ENCODE data around the gene AGAP4. TPM values are rescaled to one million over a fixed set of nuclear protein-coding genes. Genes with fewer than 3 reads are reported as not detected.
"Not testable (repeated sequence)": the region's sequence is repeated elsewhere in the genome, so short reads cannot be mapped to it uniquely, and the experiment has no call there.

Gene AGAP4
- total RNA-seq, 2 experiments from 2014 or later: 20.7 to 22.0 TPM

- H3K4me3 Mint-ChIP-seq; H3K9me3 Mint-ChIP-seq (ENCODE audit: low read depth); ATAC-seq; H3K27me3 Mint-ChIP-seq; H3K36me3 Mint-ChIP-seq; DNase-seq; CTCF ChIA-PET; H3K27ac Mint-ChIP-seq; H3K4me1 Mint-ChIP-seq: not testable (repeated sequence)
Measured at GRCh38 chr10:45814146-45814545, 33.2 kb downstream of the AGAP4 start.

GRCh38 chr10:45812959-45813358 is 34.3 kb downstream of the AGAP4 start:
- H3K4me1 Mint-ChIP-seq; H3K27ac Mint-ChIP-seq; DNase-seq; CTCF ChIA-PET; H3K36me3 Mint-ChIP-seq; ATAC-seq; H3K4me3 Mint-ChIP-seq; H3K9me3 Mint-ChIP-seq (ENCODE audit: low read depth); H3K27me3 Mint-ChIP-seq: not testable (repeated sequence)

DNA sequence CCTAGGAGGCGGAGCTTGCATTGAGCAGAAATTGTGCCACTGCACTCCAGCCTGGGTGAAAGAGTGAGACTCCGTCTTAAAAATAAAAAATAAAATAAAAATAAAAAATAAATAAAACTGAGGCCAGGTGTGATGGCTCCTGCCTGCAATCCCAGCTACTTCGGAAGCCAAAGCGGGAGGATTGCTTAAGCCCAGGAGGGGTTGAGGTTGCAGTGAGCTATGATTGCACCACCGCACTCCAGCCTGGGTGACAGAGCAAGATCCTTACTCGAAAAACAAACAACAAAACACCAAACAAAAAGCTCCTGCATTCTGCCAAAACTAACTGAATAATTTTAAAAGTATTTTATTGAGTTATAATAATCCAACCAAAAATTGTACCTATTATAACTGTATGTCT is 36.2 kb downstream of the AGAP4 start:
- H3K9me3 Mint-ChIP-seq (ENCODE audit: low read depth): no peaks in the 10 kb centered on the region
- no peak for ATAC-seq

GRCh38 chr10:45809837-45810236 is 37.5 kb downstream of the AGAP4 start:
- Mint-ChIP-seq H3K4me1 (no peaks in the 10 kb centered on the region), H3K9me3 (ENCODE audit: low read depth) (no peaks in the 10 kb centered on the region), H3K36me3 (no peaks in the 10 kb centered on the region), H3K27me3 (peaks cover 9% of the 10 kb centered on the region), H3K27ac (no peak overlapping the region), H3K4me3 (no peak overlapping the region)
- CTCF ChIA-PET: no interaction called here
- DNase-seq: no peak
- no peak for ATAC-seq

More for the DNA sequence above, 36.2 kb downstream of the AGAP4 start:
- CTCF ChIA-PET: no interaction called here
- H3K27ac Mint-ChIP-seq: no peak overlapping the region
- H3K36me3 Mint-ChIP-seq: no peaks in the 10 kb centered on the region
- peaks cover 9% of the 10 kb centered on the region for H3K27me3 Mint-ChIP-seq
- DNase-seq: no peak
- no peaks in the 10 kb centered on the region for H3K4me1 Mint-ChIP-seq
- H3K4me3 Mint-ChIP-seq: no peak overlapping the region

- H3K36me3 Mint-ChIP-seq, H3K27ac Mint-ChIP-seq: not testable (repeated sequence)
- peaks cover 11% of the 10 kb centered on the region for H3K4me1 Mint-ChIP-seq
Measured at GRCh38 chr10:45804996-45805395, 42.3 kb downstream of the AGAP4 start.

GRCh38 chr10:45803060-45804010 is 44.0 kb downstream of the AGAP4 start:
- CTCF ChIA-PET; H3K27ac Mint-ChIP-seq; H3K36me3 Mint-ChIP-seq; H3K4me3 Mint-ChIP-seq; ATAC-seq; DNase-seq; H3K9me3 Mint-ChIP-seq (ENCODE audit: low read depth): not testable (repeated sequence)
- peaks cover 11% of the 10 kb centered on the region for H3K4me1 Mint-ChIP-seq
- H3K27me3 Mint-ChIP-seq: peaks cover 12% of the 10 kb centered on the region

More at GRCh38 chr10:45804996-45805395, 42.3 kb downstream of the AGAP4 start:
- DNase-seq; ATAC-seq; H3K4me3 Mint-ChIP-seq; H3K9me3 Mint-ChIP-seq (ENCODE audit: low read depth); CTCF ChIA-PET: not testable (repeated sequence)
- H3K27me3 Mint-ChIP-seq: peaks cover 12% of the 10 kb centered on the region

GRCh38 chr10:45794761-45795160 is 52.5 kb downstream of the AGAP4 start:
- H3K9me3 Mint-ChIP-seq (ENCODE audit: low read depth); H3K27ac Mint-ChIP-seq; H3K4me1 Mint-ChIP-seq; H3K27me3 Mint-ChIP-seq; ATAC-seq; H3K4me3 Mint-ChIP-seq; CTCF ChIA-PET; DNase-seq: not testable (repeated sequence)
- peaks cover 13% of the 10 kb centered on the region for H3K36me3 Mint-ChIP-seq

GRCh38 chr10:45790694-45791426 is 56.4 kb downstream of the AGAP4 start:
- H3K9me3 Mint-ChIP-seq (ENCODE audit: low read depth); H3K4me3 Mint-ChIP-seq; H3K27ac Mint-ChIP-seq; H3K4me1 Mint-ChIP-seq; H3K27me3 Mint-ChIP-seq; CTCF ChIA-PET; ATAC-seq; DNase-seq: not testable (repeated sequence)
- peaks cover 13% of the 10 kb centered on the region for H3K36me3 Mint-ChIP-seq

GRCh38 chr10:45789991-45790390 is 57.3 kb downstream of the AGAP4 start:
- H3K36me3 Mint-ChIP-seq: peaks cover 13% of the 10 kb centered on the region

GRCh38 chr10:45787212-45787741 is 60.0 kb downstream of the AGAP4 start:
- H3K4me3 Mint-ChIP-seq; ATAC-seq; H3K27me3 Mint-ChIP-seq; H3K4me1 Mint-ChIP-seq; DNase-seq; CTCF ChIA-PET; H3K9me3 Mint-ChIP-seq (ENCODE audit: low read depth); H3K27ac Mint-ChIP-seq; H3K36me3 Mint-ChIP-seq: not testable (repeated sequence)

More at GRCh38 chr10:45789991-45790390, 57.3 kb downstream of the AGAP4 start:
- DNase-seq; H3K27ac Mint-ChIP-seq; H3K4me3 Mint-ChIP-seq; H3K9me3 Mint-ChIP-seq (ENCODE audit: low read depth); CTCF ChIA-PET; ATAC-seq; H3K4me1 Mint-ChIP-seq; H3K27me3 Mint-ChIP-seq: not testable (repeated sequence)

GRCh38 chr10:45786217-45786616 is 61.1 kb downstream of the AGAP4 start:
- H3K4me3 Mint-ChIP-seq, CTCF ChIA-PET: not testable (repeated sequence)

More at GRCh38 chr10:45786217-45786616, 61.1 kb downstream of the AGAP4 start:
- H3K9me3 Mint-ChIP-seq (ENCODE audit: low read depth); H3K4me1 Mint-ChIP-seq; DNase-seq; H3K27ac Mint-ChIP-seq; ATAC-seq; H3K36me3 Mint-ChIP-seq; H3K27me3 Mint-ChIP-seq: not testable (repeated sequence)

Measured in activated CD8-positive, alpha-beta memory T cell treated with anti-CD3 and anti-CD28 coated beads, Interleukin-2, amount 10 ng/mL, durations not matched to agents 7 days and 5 days (primary cell).